ENCODE measurements around the gene ANXA2.

- TF ChIP-seq JUND (IDR thresholded peaks at IDR 0.05) = no peak
- no peak for TF ChIP-seq EGR1 (IDR thresholded peaks at IDR 0.05; ENCODE audit: low read depth in 2 of 2)
- TF ChIP-seq CTCF (IDR thresholded peaks at IDR 0.05; ENCODE audit: low read depth, low read length, missing input control) = no peak
- TF ChIP-seq FOXA1 (IDR thresholded peaks at IDR 0.05) = no peak
- no peak for TF ChIP-seq ZBTB33 (IDR thresholded peaks at IDR 0.05)
- TF ChIP-seq SP1 (IDR thresholded peaks at IDR 0.05) = no peak
- TF ChIP-seq TAF1 (conservative IDR thresholded peaks at IDR 0.05) = no peak
- TF ChIP-seq GABPA (IDR thresholded peaks at IDR 0.05 in 1 of 2, conservative IDR thresholded peaks at IDR 0.05 in 1 of 2) = no peak
- no peak for TF ChIP-seq REST (IDR thresholded peaks at IDR 0.05)
- no peak for TF ChIP-seq MAX (IDR thresholded peaks at IDR 0.05)
- TF ChIP-seq RAD21 (IDR thresholded peaks at IDR 0.05) = no peak
- no peak for TF ChIP-seq ATF3 (IDR thresholded peaks at IDR 0.05)
Measured at GRCh38 chr15:60382773-60383674, 14.8 kb downstream of the ANXA2 start.

Data from liver (tissue), 3 donors.